OCI-LY1 (cell line): Measurements from ENCODE around the gene RASA3.

Experiments
- H2AFZ ChIP-seq: fragments of 200-600 bp; sonication (generic), shearing (Covaris generic); 2 replicates; pipeline ENCODE4 v1.6.0; 2014; ENCODE audit warnings: antibody characterized with exemption, mild to moderate bottlenecking, low read length
- H3F3A ChIP-seq: fragments of 200-600 bp; sonication (generic), shearing (Covaris generic); 2 replicates; pipeline ENCODE4 v1.6.0; 2014; ENCODE audit warnings: mild to moderate bottlenecking, antibody characterized with exemption, low read length, moderate library complexity; ENCODE audit not compliant: insufficient read depth
- H3K27ac ChIP-seq: fragments of 200-600 bp; sonication (generic); 2 replicates; pipeline ENCODE4 v1.5.1; 2014; ENCODE audit warnings: low read length, mixed run types, mild to moderate bottlenecking, low read depth; ENCODE audit not compliant: poor library complexity, severe bottlenecking
- H3K27me3 ChIP-seq: fragments of 200-600 bp; sonication (generic); 2 replicates; pipeline ENCODE4 v1.6.0; 2014; ENCODE audit warnings: antibody characterized with exemption, mild to moderate bottlenecking, low read length, moderate library complexity; ENCODE audit not compliant: insufficient read depth
- H3K36me3 ChIP-seq: fragments of 200-600 bp; sonication (generic); 2 replicates; pipeline ENCODE4 v1.6.1; 2014; ENCODE audit warnings: mild to moderate bottlenecking, antibody characterized with exemption, low read length, moderate library complexity, mixed read lengths; ENCODE audit not compliant: insufficient read depth
- H3K4me1 ChIP-seq: fragments of 200-600 bp; sonication (generic); 2 replicates; pipeline ENCODE4 v1.5.1; 2014; ENCODE audit warnings: mild to moderate bottlenecking, low read length, moderate library complexity; ENCODE audit not compliant: insufficient read depth, severe bottlenecking
- H3K4me2 ChIP-seq: fragments of 200-600 bp; sonication (generic), shearing (Covaris generic); 2 replicates; pipeline ENCODE4 v1.6.1; 2014; ENCODE audit warnings: low read length
- H3K4me3 ChIP-seq: fragments of 200-600 bp; sonication (generic); 2 replicates; pipeline ENCODE4 v1.5.1; 2014; ENCODE audit warnings: low read length, low read depth, mild to moderate bottlenecking, mixed read lengths; ENCODE audit not compliant: poor library complexity, severe bottlenecking
- H3K79me2 ChIP-seq: fragments of 200-600 bp; shearing (Covaris generic); 2 replicates; pipeline ENCODE4 v1.6.1; 2016; ENCODE audit warnings: mixed run types, low read length, mixed read lengths; ENCODE audit not compliant: insufficient read depth
- H3K9ac ChIP-seq: fragments of 200-600 bp; sonication (generic), shearing (Covaris generic); 2 replicates; pipeline ENCODE4 v1.6.1; 2014; ENCODE audit warnings: mild to moderate bottlenecking, low read length, mixed read lengths
- H3K9me2 ChIP-seq: fragments of 200-600 bp; sonication (generic), shearing (Covaris generic); 2 replicates; pipeline ENCODE4 v1.6.1; 2014; ENCODE audit warnings: low read depth, mild to moderate bottlenecking, low read length, mixed read lengths
- H3K9me3 ChIP-seq: fragments of 200-600 bp; shearing (Covaris generic); 2 replicates; pipeline ENCODE4 v1.6.1; 2014; ENCODE audit warnings: low read length, mixed read lengths
- H4K20me1 ChIP-seq: fragments of 200-600 bp; sonication (generic), shearing (Covaris generic); 2 replicates; pipeline ENCODE4 v1.6.0; 2016; ENCODE audit warnings: mild to moderate bottlenecking, low read length; ENCODE audit not compliant: insufficient read depth
- CTCF ChIP-seq: fragments of 200-600 bp; sonication (generic), shearing (Covaris generic); IDR thresholded peaks from 2 replicates; pipeline ENCODE4 v1.5.1; 2017; ENCODE audit warnings: mild to moderate bottlenecking, antibody characterized with exemption, low read length, moderate library complexity, mixed read lengths
- EZH2 ChIP-seq: fragments of 200-600 bp; sonication (generic), shearing (Covaris generic); IDR thresholded peaks from 2 replicates; pipeline ENCODE4 v1.8.0; 2017; ENCODE audit warnings: borderline replicate concordance, mixed run types, mild to moderate bottlenecking, antibody characterized with exemption, low read length, moderate library complexity, mixed read lengths

The RASA3 gene

GRCh38 chr13:113960276-113960948 is 172.0 kb downstream of the RASA3 start:
- Histone ChIP-seq H3K79me2 (no peaks in the 10 kb centered on the region), H3K9ac (no peak overlapping the region), H3K36me3 (no peaks in the 10 kb centered on the region; the same call in 1 of the 2 replicates), H3K4me1 (no peaks in the 10 kb centered on the region), H3K9me3 (peaks cover 24% of the 10 kb centered on the region), H2AFZ (no peak overlapping the region), H3K9me2 (no peaks in the 10 kb centered on the region), H3K4me2 (no peak overlapping the region), H4K20me1 (no peaks in the 10 kb centered on the region), H3F3A (no peaks in the 10 kb centered on the region), H3K4me3 (no peak overlapping the region), H3K27me3 (peaks cover 6% of the 10 kb centered on the region; the same call in 1 of the 2 replicates), H3K27ac (no peak overlapping the region)
- no peak for TF ChIP-seq EZH2
- no peak for TF ChIP-seq CTCF

GRCh38 chr13:113959198-113959597 is 173.2 kb downstream of the RASA3 start:
- H3K4me3 ChIP-seq, result no peak overlapping the region
- H4K20me1 ChIP-seq, result no peaks in the 10 kb centered on the region
- no peaks in the 10 kb centered on the region for H3K79me2 ChIP-seq
- no peak overlapping the region for H3K9ac ChIP-seq
- peaks cover 24% of the 10 kb centered on the region for H3K9me3 ChIP-seq
- peaks cover under 1% of the 10 kb centered on the region; the same call in 1 of the 2 replicates for H3K27me3 ChIP-seq
- no peak overlapping the region for H2AFZ ChIP-seq
- no peak for TF ChIP-seq EZH2
- TF ChIP-seq CTCF, result no peak
- no peak overlapping the region for H3K4me2 ChIP-seq
- H3K36me3 ChIP-seq, result no peaks in the 10 kb centered on the region; the same call in 1 of the 2 replicates
- no peaks in the 10 kb centered on the region for H3F3A ChIP-seq
- no peaks in the 10 kb centered on the region for H3K9me2 ChIP-seq
- no peak overlapping the region for H3K27ac ChIP-seq
- no peaks in the 10 kb centered on the region for H3K4me1 ChIP-seq

DNA sequence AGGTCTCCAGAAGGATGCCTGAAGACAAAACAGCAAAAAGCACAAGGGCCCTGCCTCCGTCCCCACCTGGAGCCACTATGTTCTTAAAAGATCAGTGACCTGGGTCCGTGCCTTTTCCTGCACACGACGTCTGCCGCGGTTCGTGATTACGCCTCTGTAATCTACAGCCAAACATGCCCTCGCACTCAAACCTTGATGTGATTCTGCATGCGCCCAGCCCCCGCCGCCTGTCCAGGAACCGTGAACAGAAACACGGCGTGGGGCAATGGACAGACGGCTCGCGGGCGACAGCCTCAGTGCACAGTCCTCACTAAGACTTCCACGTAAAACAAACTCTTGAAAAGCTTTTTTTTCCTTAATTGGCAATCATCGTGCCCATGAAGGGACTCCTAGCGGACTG is 174.1 kb downstream of the RASA3 start:
- H3F3A ChIP-seq, result no peaks in the 10 kb centered on the region
- H3K4me3 ChIP-seq, result no peak overlapping the region
- no peaks in the 10 kb centered on the region; the same call in 1 of the 2 replicates for H3K27me3 ChIP-seq
- peaks cover 24% of the 10 kb centered on the region for H3K9me3 ChIP-seq
- no peak overlapping the region for H3K27ac ChIP-seq
- TF ChIP-seq EZH2 (no peak), CTCF (no peak)
- H3K36me3 ChIP-seq, result no peaks in the 10 kb centered on the region; the same call in 1 of the 2 replicates
- no peaks in the 10 kb centered on the region for H3K4me1 ChIP-seq
- H2AFZ ChIP-seq, result no peak overlapping the region
- H3K4me2 ChIP-seq, result no peak overlapping the region
- H4K20me1 ChIP-seq, result no peaks in the 10 kb centered on the region
- H3K9ac ChIP-seq, result no peak overlapping the region
- no peaks in the 10 kb centered on the region for H3K79me2 ChIP-seq
- H3K9me2 ChIP-seq, result no peaks in the 10 kb centered on the region
